CD4-positive, alpha-beta T cell treated with Interleukin-17A for 1 hour (primary cell): ENCODE results near the gene IL36B.
"Not testable (repeated sequence)": the region's sequence is repeated elsewhere in the genome, so short reads cannot be mapped to it uniquely, and the experiment has no call there.

Experiments
- DNase-seq: peaks from one replicate; pipeline ENCODE4 v3.0.0-alpha.2; 2020

IL36B gene

DNA sequence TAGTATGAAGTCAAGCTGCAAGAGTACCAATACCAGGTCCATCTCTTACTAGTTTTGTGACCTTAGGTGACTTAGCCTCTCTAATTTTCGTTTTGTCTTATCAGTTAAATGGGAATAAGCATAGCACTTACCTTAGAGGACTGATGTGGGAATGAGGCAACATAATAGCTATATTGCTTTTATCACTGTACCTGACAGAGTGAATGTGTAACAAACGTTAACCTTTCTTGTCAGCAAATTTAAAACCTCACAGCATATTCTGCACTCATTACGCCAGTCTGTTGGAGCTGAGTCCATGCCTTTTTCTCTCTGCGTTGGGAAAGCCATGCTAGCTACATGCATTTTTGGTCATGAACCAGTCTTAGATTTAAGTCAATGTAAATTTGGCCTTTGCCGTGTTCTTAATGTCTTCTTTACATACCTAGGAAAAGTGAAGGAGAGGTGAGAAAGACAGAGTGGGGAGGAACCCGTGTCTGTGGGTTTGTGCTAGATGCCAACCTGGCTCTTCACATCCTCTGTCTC lies at the start of gene IL36B:
IL36B (minus strand) TSS at position 472 of the 522 bp plus-strand sequence.
- no peak for DNase-seq

DNA sequence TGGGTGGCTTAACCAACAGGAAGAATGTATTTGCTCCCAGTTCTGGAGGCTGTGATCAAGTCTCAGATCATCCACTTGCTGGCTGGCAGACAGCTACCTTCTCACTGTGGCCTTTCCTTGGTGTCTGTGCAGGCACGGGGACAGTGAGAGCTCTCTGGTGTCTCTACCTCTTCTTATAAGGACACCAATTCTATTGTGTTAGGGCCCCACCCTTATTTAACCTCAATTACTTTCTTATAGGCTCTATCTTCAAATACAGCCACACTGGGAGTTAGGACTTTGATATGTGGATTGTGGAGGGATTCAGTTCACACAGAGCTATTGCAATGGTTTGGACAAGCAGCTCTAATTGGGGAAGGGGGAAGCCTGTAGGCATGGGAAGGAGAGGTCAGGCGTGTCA lies 49.5 kb upstream of the IL36B start:
- DNase-seq = no peak

GRCh38 chr2:113098532-113098931 lies 45.9 kb upstream of the IL36B start:
- no peak for DNase-seq

DNA sequence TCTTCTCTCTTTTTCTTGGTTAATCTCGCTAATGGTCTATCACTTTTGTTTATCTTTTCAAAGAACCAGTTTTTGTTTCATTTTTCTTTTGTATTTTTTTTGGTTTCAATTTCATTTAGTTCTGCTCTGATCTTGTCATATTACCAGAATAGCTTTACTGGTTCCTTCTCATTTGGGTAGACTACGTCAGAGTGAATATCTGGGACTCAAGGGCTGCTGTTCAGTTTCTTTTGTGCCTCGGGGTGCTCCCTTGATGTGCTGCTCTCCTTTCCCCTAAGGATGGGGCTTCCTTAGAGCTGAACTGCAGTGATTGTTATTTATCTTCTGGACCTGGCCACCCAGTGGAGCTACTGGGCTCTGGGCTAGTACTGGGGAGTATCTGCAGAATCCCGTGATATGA lies 45.4 kb upstream of the IL36B start:
- DNase-seq = peak; percentile 39

DNA sequence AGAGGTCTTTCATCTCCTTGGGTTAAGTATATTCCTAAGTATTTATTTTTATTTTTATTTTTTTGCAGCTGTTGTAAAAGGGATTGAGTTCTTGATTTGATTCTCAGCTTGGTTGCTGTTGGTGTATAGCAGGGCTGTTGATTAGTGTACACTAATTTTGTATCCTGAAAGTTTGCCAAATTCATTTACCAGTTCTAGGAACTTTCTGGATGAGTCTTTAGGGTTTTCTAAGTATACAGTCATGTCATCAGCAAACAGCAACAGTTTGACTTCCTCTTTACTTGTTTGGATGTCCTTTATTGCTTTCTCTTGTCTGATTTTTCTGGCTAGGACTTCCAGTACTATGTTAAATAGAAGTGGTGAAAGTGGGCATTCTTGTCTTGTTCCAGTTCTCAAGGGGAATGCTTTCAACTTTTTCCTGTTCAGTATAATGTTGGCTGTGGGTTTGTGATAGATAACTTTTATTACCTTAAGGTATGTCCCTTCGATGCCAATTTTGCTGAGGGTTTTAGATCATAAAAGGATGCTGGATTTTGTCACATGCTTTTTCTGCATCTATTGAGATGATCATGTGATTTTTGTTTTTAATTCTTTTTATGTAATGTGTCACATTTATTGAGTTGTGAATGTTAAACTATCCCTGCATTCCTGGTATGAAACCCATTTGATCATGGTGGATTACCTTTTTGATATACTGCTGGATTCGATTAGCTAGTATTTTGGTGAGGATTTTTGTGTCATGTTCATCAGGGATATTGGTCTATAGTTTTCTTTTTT lies 44.4 kb upstream of the IL36B start:
- not testable (repeated sequence) for DNase-seq

DNA sequence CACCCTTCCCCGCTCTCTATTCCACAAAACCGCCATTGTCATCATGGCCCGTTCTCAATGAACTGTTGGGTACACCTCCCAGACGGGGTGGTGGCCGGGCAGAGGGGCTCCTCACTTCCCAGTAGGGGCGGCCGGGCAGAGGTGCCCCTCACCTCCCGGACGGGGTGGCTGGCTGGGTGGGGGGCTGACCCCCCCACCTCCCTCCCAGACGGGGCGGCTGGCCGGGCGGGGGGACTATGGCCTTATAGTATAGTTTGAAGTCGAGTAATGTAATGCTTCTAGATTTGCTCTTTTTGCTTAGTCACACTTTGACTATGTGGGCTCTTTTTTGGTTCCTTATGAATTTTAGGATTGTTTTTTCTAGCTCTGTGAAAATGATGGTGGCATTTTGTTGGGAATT lies 43.6 kb upstream of the IL36B start:
- not testable (repeated sequence) for DNase-seq

DNA sequence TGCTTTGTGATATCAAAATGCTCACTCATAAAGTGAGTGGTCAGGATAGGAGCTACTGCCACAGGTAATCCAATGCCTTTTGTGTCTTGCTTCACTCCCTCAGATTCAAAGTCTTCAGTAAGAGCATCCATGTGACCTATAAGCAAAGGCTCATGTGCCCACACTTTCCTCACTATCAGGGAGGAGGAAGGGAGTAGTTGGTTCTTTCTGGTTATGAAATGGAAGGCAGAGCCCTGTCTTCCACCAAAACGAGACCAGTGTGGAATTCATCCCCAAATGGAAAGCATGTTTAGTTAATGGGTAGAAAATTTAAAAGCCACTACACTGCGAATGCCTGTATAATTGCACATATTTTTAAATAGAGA lies 40.9 kb upstream of the IL36B start:
- DNase-seq = no peak

DNA sequence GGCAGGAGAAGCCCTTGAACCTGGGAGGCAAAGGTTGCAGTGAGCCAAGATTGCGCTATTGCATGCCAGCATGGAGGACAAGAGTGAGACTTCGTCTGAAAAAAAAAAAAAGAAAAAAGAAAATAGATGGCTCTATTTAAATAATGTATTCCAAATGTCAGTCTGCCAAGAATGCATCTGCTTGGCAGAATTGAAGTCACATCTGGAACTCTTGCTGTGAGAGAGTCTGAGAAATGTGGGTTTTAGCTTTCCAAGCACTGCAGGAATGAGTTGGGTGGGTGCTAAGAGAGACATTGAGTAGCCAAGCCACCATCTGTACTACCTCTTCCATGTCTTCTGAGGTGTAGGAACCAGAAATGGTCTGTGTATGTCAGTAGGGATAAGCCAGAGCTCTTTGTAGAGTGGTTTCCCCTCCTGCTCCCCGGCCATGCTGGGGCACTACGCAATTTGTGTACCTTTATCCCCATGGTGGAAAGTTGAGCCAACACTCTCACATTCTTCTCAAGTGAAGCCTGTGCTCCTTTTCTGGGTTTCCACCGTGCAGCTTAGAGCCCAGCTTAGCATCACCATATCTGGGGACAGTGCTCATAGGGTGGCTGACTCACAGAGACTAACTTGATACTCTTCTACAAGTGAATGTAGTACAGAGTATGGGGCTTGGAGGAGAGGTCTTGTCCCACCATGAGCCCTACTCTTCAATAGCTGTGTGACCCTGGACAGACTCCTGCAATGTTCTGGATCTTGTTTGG lies 40.4 kb upstream of the IL36B start:
- DNase-seq = no peak

DNA sequence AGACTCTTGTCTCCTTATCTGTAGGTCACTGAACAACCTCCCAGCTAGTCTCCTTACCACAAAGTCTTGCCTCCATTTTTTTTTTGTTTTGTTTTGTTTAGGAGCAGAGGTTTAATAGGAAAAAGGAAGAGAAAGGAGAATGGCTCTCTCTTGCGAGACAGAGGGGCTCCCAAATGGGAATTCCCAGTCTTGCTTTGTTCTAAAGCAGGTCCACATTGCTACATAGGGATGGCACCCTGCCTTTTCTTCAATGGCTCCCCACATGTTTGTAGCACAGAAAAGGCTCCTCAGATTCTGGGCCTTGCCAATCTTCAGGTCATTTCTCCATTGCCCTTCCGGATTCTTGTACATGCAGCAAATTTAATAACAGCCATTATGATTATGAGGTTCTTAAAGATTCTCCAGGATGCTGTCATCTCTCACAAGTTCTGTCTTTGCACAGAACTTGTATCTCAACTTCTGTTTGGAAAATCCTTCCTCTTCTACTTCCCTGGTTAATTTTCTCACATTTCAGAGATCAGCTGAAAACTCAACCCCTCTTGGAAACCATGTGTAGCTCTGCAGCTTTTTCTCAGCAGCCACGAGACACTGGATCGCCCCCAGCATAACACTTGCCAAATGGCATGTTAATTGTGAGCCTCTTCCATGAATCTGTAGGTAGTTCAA lies 38.7 kb upstream of the IL36B start:
- no peak for DNase-seq

DNA sequence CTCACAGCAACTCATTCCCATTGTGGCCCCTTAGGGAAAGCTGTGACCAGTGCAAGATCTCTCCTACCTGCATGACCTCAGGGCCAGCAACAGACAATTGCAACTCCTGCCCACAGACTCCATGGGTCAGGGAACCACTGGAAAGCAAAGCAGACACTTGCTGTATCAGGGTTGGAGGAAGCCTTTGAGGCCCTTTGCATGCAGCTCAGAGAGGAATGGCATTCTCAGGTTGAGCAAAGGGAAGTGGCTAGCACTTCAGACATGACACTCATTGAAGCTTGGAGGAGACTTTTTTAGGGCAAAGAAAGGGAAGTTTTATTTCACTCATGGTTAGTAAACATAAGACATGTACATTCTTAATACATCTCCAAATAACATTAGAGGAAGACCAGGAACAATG lies 37.2 kb upstream of the IL36B start:
- no peak for DNase-seq

DNA sequence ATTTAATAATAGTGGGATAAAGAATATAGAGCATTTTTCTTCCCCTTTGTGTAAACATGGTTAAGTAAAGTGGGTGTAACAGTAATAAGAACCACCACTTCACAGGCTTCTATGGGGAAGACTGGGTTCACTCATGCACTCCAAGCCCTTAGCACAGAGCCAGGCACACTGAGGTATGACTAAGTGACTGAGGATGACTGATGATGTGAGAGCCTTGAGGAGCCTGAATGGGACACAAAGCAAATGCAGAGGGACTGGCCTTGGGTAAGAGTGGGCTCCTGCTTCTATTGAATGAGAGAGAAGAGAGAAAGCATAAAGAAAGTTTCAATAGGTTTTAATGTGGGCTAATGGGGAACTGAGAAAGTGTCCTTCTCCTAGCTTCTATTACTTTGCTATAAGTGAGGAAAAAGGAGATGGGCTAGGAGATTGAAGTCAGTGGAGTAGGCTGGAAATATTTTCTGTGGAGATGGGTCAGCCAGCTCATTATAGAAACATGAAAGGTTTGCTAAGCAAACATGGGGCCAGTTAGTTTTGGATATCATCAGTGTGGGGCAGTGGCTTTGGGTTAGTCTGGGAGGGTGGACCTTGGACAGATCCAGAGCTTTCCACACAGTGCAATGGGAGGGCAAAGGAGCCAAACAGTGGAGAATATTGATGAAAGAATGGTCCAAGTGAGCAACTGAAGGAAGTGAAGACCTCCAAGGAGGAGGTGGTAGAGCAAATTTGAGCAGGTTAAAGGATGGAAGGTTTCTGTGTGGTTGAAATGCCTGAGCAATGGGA lies 35.7 kb upstream of the IL36B start:
- DNase-seq = no peak

- DNase-seq = no peak
Observed at GRCh38 chr2:113085542-113085941, 32.9 kb upstream of the IL36B start.

DNA sequence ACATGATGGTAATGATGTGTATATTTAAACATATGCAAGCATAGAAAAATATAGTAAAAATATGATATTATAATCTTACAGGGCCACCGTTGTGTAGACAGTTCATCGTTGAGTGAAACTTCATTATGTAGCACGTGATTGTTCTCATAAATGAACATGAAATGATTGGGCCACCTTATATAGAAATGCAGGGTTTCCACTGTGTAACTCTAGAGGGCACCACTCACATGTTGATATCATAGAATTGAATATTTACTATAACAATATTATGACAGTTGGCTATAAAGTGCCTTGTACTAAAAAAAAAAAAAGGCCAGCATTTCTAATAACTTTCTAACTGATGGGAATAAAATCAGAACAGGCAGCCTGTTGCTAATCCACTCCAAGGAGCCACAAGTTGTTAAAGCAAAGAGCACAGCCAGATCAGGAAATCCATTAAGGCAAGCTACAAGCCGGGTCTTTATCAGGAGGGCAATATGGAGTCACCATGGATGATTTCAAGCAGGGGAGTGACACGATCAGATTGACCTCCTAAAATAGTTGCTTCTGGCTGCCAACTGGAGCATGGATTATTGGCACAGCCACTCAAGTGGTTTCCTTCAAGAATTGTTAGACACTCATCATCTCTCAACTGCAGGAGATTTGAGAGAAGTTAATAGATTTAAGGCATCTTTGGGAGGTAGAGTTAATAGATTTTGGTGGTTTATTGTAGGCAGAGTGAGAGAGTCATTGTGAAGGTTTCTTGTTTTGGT lies 31.8 kb upstream of the IL36B start:
- DNase-seq = peak; percentile 28

DNA sequence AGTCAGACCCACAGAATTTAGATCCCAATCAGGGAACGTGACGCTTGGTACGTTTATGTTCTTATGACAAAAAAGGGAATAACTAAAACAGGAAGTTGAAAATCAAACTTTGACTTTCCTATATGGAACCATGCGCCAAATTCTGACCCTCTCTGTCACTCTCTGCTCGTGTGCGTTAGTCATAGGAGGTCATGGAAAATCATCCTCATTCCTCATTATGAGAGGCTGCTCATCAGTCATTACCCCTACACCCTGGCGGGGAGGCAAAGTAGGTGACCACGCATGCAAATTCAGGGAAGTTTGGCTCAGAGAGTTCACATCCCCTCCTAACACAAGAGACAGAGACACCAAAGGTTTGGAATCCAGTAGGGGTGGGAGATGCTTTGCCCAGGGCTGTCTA lies 30.6 kb upstream of the IL36B start:
- DNase-seq = no peak

GRCh38 chr2:113081488-113082210 lies 29.0 kb upstream of the IL36B start:
- no peak for DNase-seq

DNA sequence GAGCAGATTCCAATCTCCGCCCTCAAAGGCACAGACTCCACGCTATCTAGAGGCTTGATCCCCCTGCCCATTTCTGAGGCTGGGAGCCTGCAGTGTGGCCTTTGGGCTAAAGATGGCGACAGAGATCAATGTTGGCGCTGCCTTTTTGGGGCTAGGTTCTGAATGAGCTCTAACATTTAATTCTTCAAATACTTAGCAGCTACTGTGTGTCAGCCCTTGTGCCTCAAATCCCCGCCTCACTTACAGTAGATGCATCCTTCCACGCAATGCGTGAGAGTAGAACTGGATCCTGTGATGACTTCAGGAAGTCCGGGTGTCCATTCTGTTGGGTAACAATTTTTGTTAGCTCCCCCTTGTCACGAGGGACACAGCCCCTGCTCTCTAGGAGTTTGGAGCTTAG lies 27.5 kb upstream of the IL36B start:
- DNase-seq = peak; percentile 34

DNA sequence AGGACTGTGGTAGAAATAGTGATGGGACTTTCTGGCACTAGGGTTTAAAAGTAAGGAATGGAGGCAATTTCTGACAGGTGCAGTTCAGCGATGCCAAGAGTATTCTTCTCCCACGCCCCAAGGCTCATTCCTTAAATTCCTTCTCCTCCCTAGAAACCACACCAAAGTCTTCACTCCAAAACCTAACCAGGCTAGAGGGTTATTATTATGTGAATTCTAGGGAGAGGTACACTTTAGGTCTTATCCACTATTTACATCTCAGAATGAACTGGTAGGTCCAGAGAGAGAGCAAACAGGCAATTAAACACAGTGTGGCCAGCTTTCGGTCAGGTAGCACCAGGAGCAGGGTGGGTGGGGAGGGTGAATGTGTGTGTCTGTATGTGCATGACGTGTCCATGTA lies 26.5 kb upstream of the IL36B start:
- DNase-seq = no peak

- no peak for DNase-seq
Observed at GRCh38 chr2:113078350-113078839, 25.7 kb upstream of the IL36B start.

GRCh38 chr2:113077921-113078320 lies 25.3 kb upstream of the IL36B start:
- no peak for DNase-seq

GRCh38 chr2:113076954-113077669 lies 24.4 kb upstream of the IL36B start:
- DNase-seq = no peak

- DNase-seq = no peak
Observed at GRCh38 chr2:113075600-113075999, 22.9 kb upstream of the IL36B start.
